Endodermal cell (in vitro differentiated cells): ENCODE measurements around the gene RADIL. TPM values are rescaled to one million over a fixed set of nuclear protein-coding genes. Genes with fewer than 3 reads are reported as not detected.
A peak's percentile ranks its signal among the peaks of the same experiment; 100 is the strongest.

ENCODE experiments used
- DNase-seq: peaks from one replicate; pipeline ENCODE4 v3.0.0-alpha.2; 2017
- H3K27ac ChIP-seq: 2 replicates; pipeline ENCODE4 v1.5.1; 2013; ENCODE audit warnings: mild to moderate bottlenecking, low read depth, low read length, moderate library complexity
- H3K27me3 ChIP-seq: 2 replicates; pipeline ENCODE4 v1.6.1; 2013; ENCODE audit warnings: mild to moderate bottlenecking, low read length, moderate library complexity; ENCODE audit not compliant: insufficient read depth, control insufficient read depth, poor library complexity, severe bottlenecking
- H3K36me3 ChIP-seq: 2 replicates; pipeline ENCODE4 v1.7.0; 2013; ENCODE audit warnings: mild to moderate bottlenecking, low read length, moderate library complexity; ENCODE audit not compliant: control insufficient read depth, insufficient read depth
- H3K4me1 ChIP-seq: one replicate; pipeline ENCODE4 v1.7.0; 2013; ENCODE audit warnings: low read length; ENCODE audit not compliant: control insufficient read depth, insufficient read depth
- H3K4me3 ChIP-seq: 2 replicates; pipeline ENCODE4 v1.5.1; 2013; ENCODE audit warnings: mild to moderate bottlenecking, low read length, moderate library complexity
- H3K9ac ChIP-seq: 2 replicates; pipeline ENCODE4 v1.6.1; 2013; ENCODE audit warnings: mild to moderate bottlenecking, low read length, moderate library complexity; ENCODE audit not compliant: poor library complexity, severe bottlenecking; ENCODE audit errors: extremely low read depth
- H3K9me3 ChIP-seq: 2 replicates; pipeline ENCODE4 v1.6.1; 2013; ENCODE audit warnings: mild to moderate bottlenecking, low read length, moderate library complexity; ENCODE audit not compliant: control insufficient read depth
- H3K27ac Mint-ChIP-seq: 2 replicates; pipeline ENCODE4 v1.8.0; 2020; ENCODE audit warnings: mixed read lengths
- H3K27me3 Mint-ChIP-seq: 2 replicates; pipeline ENCODE4 v1.8.0; 2021; ENCODE audit warnings: mild to moderate bottlenecking, mixed read lengths; ENCODE audit not compliant: insufficient read depth
- H3K36me3 Mint-ChIP-seq: 2 replicates; pipeline ENCODE4 v1.8.0; 2020; ENCODE audit warnings: low read depth, mixed read lengths
- H3K4me1 Mint-ChIP-seq: 2 replicates; pipeline ENCODE4 v1.8.0; 2020; ENCODE audit warnings: mixed read lengths
- H3K4me3 Mint-ChIP-seq: 2 replicates; pipeline ENCODE4 v1.8.0; 2020; ENCODE audit warnings: mild to moderate bottlenecking, moderate library complexity, mixed read lengths
- H3K9me3 Mint-ChIP-seq: 2 replicates; pipeline ENCODE4 v1.8.0; 2020; ENCODE audit warnings: mild to moderate bottlenecking, mixed read lengths
- CTCF ChIP-seq: fragments of 200-600 bp; sonication (generic); conservative IDR thresholded peaks from 2 replicates; pipeline ENCODE4 v1.5.0; 2021; ENCODE audit warnings: antibody characterized with exemption, mild to moderate bottlenecking
- whole genome bisulfite sequencing, 2 experiments: methylation state at CpG; one replicate each; pipeline versions ENCODE4 v1.1.5 to v1.1.7; 2013; ENCODE audit warnings: missing lambda C conversion rate in 2 of 2, mixed read lengths in 1 of 2; ENCODE audit not compliant: insufficient coverage in 1 of 2, insufficient read length in 1 of 2; 5-methylcytosine and 5-hydroxymethylcytosine counted together
- total RNA-seq, 2 donors: library from RNA; stranded (reverse); fragmentation: NEBNext Ultra II Directional in 1 of 2; extraction: Animal tissue kit (Norgen Biotek cat#: 25700) in 1 of 2; gene quantifications; 2 replicates in 1 of 2; 3 replicates in 1 of 2; pipeline ENCODE4 v1.2.1, GENCODE V29; 2021

Gene RADIL
- total RNA-seq, 2 donors from 2014 or later = 34.9 to 47.6 TPM

DNA sequence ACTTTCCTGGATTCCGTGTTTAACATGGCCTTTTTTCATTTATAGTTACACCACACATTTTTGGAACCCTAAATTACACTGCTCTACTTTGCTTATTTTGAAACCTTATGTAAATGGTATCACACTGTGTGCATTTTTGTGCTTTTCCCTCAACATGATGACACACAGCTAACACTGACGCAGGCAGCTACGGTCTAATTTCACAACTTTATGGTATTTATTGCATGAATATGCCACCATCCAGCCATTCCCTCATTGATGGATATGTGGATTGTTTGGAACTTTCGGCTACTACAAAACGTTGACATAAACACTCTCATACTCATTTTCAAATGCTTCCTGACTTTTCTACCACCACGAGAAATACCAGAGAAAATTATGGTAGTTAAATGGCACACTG, 28.6 kb downstream of the RADIL start:
- H3K4me1 Mint-ChIP-seq = peaks cover 45% of the 10 kb centered on the region
- Histone ChIP-seq H3K27me3 (no peaks in the 10 kb centered on the region), H3K27ac (no peak overlapping the region), H3K36me3 (peaks cover 5% of the 10 kb centered on the region), H3K4me1 (peaks cover 7% of the 10 kb centered on the region), H3K9ac (no peak overlapping the region), H3K4me3 (no peak overlapping the region), H3K9me3 (peaks cover 30% of the 10 kb centered on the region)
- H3K9me3 Mint-ChIP-seq = peaks cover 14% of the 10 kb centered on the region
- H3K27me3 Mint-ChIP-seq = no peaks in the 10 kb centered on the region
- peaks cover 37% of the 10 kb centered on the region for H3K36me3 Mint-ChIP-seq
- H3K27ac Mint-ChIP-seq = peak overlapping the region; percentile 28
- TF ChIP-seq CTCF = no peak
- no peak for DNase-seq
- 86 to 91% methylated on average over 1 to 6 of the region's 6 CpGs for WGBS, 2 experiments
- no peak overlapping the region for H3K4me3 Mint-ChIP-seq

- Histone ChIP-seq H3K4me1 (peaks cover 4% of the 10 kb centered on the region), H3K9ac (no peak overlapping the region), H3K27ac (no peak overlapping the region), H3K27me3 (no peaks in the 10 kb centered on the region), H3K9me3 (peaks cover 30% of the 10 kb centered on the region), H3K36me3 (peaks cover 5% of the 10 kb centered on the region), H3K4me3 (no peak overlapping the region)
- H3K4me1 Mint-ChIP-seq = peaks cover 33% of the 10 kb centered on the region
- H3K27ac Mint-ChIP-seq = no peak overlapping the region
- 92 to 95% methylated on average over 6 of the region's 6 CpGs for WGBS, 2 experiments
- no peak for DNase-seq
- peaks cover 45% of the 10 kb centered on the region for H3K36me3 Mint-ChIP-seq
- no peak overlapping the region for H3K4me3 Mint-ChIP-seq
- no peak for TF ChIP-seq CTCF
- H3K27me3 Mint-ChIP-seq = no peaks in the 10 kb centered on the region
- peaks cover 14% of the 10 kb centered on the region for H3K9me3 Mint-ChIP-seq
Measured at GRCh38 chr7:4851459-4852422, 31.8 kb downstream of the RADIL start.

GRCh38 chr7:4850262-4850795, 33.2 kb downstream of the RADIL start:
- TF ChIP-seq CTCF = no peak
- Histone ChIP-seq H3K27me3 (no peaks in the 10 kb centered on the region), H3K9ac (no peak overlapping the region), H3K36me3 (peaks cover 5% of the 10 kb centered on the region), H3K4me3 (peak overlapping the region; percentile 21), H3K9me3 (peaks cover 30% of the 10 kb centered on the region), H3K4me1 (peaks cover 5% of the 10 kb centered on the region), H3K27ac (no peak overlapping the region)
- Mint-ChIP-seq H3K4me3 (no peak overlapping the region), H3K36me3 (peaks cover 45% of the 10 kb centered on the region), H3K27ac (no peak overlapping the region), H3K27me3 (no peaks in the 10 kb centered on the region), H3K4me1 (peaks cover 29% of the 10 kb centered on the region), H3K9me3 (peaks cover 14% of the 10 kb centered on the region)
- 95 to 97% methylated on average over 5 to 8 of the region's 8 CpGs for WGBS, 2 experiments
- DNase-seq = no peak
